Activated naive CD8-positive, alpha-beta T cell treated with anti-CD3 and anti-CD28 coated beads, Interleukin-2, amount 10 ng/mL, durations not matched to agents 7 days and 5 days (primary cell): ENCODE data around the gene FMN1. TPM values are rescaled to one million over a fixed set of nuclear protein-coding genes. Genes with fewer than 3 reads are reported as not detected.
A peak's percentile ranks its signal among the peaks of the same experiment; 100 is the strongest.

Experiments
- ATAC-seq: fragments of 150-1000 bp; cut with Tn5 transposase; one replicate; pipeline ENCODE4 v1.10.0; 2021; ENCODE audit warnings: low read depth, moderate library complexity
- POLR2A ChIA-PET: fragments of 350-600 bp; sonication (Branson Sonifier 250); formaldehyde crosslinking; loops from one replicate; lab custom pipeline; 2021; ENCODE audit warnings: antibody characterized with exemption; lab: Charles Lee
- DNase-seq: peaks from one replicate; pipeline ENCODE4 v3.0.0; 2021
- H3K27ac Mint-ChIP-seq: one replicate; pipeline ENCODE4 v1.8.0; 2022; ENCODE audit warnings: mild to moderate bottlenecking, mixed read lengths
- H3K27me3 Mint-ChIP-seq: one replicate; pipeline ENCODE4 v1.8.0; 2022; ENCODE audit warnings: mild to moderate bottlenecking, moderate library complexity, mixed read lengths
- H3K36me3 Mint-ChIP-seq: one replicate; pipeline ENCODE4 v1.8.0; 2021; ENCODE audit warnings: mild to moderate bottlenecking, mixed read lengths
- H3K4me1 Mint-ChIP-seq: one replicate; pipeline ENCODE4 v1.8.0; 2021; ENCODE audit warnings: mixed read lengths
- H3K4me3 Mint-ChIP-seq: one replicate; pipeline ENCODE4 v1.8.0; 2022; ENCODE audit warnings: mild to moderate bottlenecking, moderate library complexity, mixed read lengths
- H3K9me3 Mint-ChIP-seq: one replicate; pipeline ENCODE4 v1.8.0; 2021; ENCODE audit warnings: mixed read lengths
- total RNA-seq, 2 experiments: library from RNA; stranded (reverse); gene quantifications; one replicate each; pipeline ENCODE4 v1.2.3, GENCODE V29; 2021

Gene FMN1
- total RNA-seq, 2 experiments from 2014 or later, result 0.08 to 0.45 TPM

GRCh38 chr15:33116198-33116597 lies 78.3 kb downstream of the FMN1 start:
- Mint-ChIP-seq H3K36me3 (no peaks in the 10 kb centered on the region), H3K27ac (no peak overlapping the region), H3K4me1 (no peaks in the 10 kb centered on the region), H3K27me3 (peaks cover 7% of the 10 kb centered on the region), H3K4me3 (no peak overlapping the region), H3K9me3 (no peaks in the 10 kb centered on the region)
- no peak for ATAC-seq
- DNase-seq, result no peak
- POLR2A ChIA-PET, result no interaction called here

- DNase-seq, result no peak
- H3K4me3 Mint-ChIP-seq, result no peak overlapping the region
- H3K36me3 Mint-ChIP-seq, result no peaks in the 10 kb centered on the region
- ATAC-seq, result no peak
- POLR2A ChIA-PET, result no interaction called here
- no peaks in the 10 kb centered on the region for H3K9me3 Mint-ChIP-seq
- peaks cover 7% of the 10 kb centered on the region for H3K27me3 Mint-ChIP-seq
- peak overlapping the region; percentile 1 for H3K27ac Mint-ChIP-seq
- no peaks in the 10 kb centered on the region for H3K4me1 Mint-ChIP-seq
Observed at GRCh38 chr15:33115191-33115861, 79.2 kb downstream of the FMN1 start.

- DNase-seq (no peak), ATAC-seq (no peak)
- H3K9me3 Mint-ChIP-seq, result no peaks in the 10 kb centered on the region
- POLR2A ChIA-PET, result no interaction called here
- H3K4me3 Mint-ChIP-seq, result no peak overlapping the region
- no peaks in the 10 kb centered on the region for H3K36me3 Mint-ChIP-seq
- H3K27me3 Mint-ChIP-seq, result peaks cover 12% of the 10 kb centered on the region
- no peaks in the 10 kb centered on the region for H3K4me1 Mint-ChIP-seq
- no peak overlapping the region for H3K27ac Mint-ChIP-seq
Observed at GRCh38 chr15:33114374-33114717, 80.2 kb downstream of the FMN1 start.

DNA sequence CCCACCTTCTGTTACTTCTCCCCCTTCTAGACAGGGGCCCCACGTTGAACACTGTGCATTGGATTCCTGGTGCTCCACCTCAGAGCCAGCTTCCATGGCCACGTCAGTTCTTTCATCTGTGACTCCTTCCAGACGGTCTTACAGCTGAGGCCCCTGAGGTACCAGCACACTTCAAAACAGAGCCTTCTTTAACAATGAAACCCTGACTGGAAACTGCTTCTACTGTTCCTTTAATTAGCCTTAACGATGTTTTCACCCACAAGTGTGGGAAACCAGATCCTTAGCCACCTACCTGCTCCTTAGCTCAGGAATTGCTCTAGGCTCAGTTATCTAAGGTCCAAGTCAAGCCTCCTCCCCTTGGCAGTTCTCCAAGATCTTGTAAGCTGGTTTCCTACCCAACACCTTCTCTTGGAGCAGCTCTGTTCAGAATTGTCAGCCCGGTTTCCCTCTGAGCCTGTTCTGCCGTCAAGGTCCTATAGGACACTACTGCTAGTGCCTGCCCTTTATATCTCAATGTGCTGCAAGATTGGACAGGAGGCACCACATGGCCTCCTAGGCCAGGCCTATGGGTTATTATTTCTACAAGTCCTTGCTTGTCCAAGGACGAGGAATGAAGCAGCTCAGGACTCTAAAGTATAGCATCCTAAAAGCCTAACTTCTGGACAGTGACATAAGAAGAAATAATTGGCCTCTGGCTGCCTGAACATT lies 80.7 kb downstream of the FMN1 start:
- POLR2A ChIA-PET, result no interaction called here
- no peak for DNase-seq
- peaks cover 13% of the 10 kb centered on the region for H3K27me3 Mint-ChIP-seq

GRCh38 chr15:33112541-33113105 lies 81.9 kb downstream of the FMN1 start:
- peaks cover 3% of the 10 kb centered on the region for H3K9me3 Mint-ChIP-seq
- POLR2A ChIA-PET, result no interaction called here
- no peak for ATAC-seq

More for the DNA sequence above, 80.7 kb downstream of the FMN1 start:
- no peak for ATAC-seq
- Mint-ChIP-seq H3K27ac (no peak overlapping the region), H3K4me3 (no peak overlapping the region), H3K4me1 (no peaks in the 10 kb centered on the region), H3K36me3 (no peaks in the 10 kb centered on the region), H3K9me3 (peaks cover 1% of the 10 kb centered on the region)

GRCh38 chr15:33111041-33111451 lies 83.5 kb downstream of the FMN1 start:
- POLR2A ChIA-PET, result no interaction called here
- H3K27ac Mint-ChIP-seq, result no peak overlapping the region
- peaks cover 22% of the 10 kb centered on the region for H3K27me3 Mint-ChIP-seq

More at GRCh38 chr15:33112541-33113105, 81.9 kb downstream of the FMN1 start:
- Mint-ChIP-seq H3K27me3 (peaks cover 17% of the 10 kb centered on the region), H3K36me3 (no peaks in the 10 kb centered on the region), H3K4me1 (no peaks in the 10 kb centered on the region), H3K27ac (no peak overlapping the region), H3K4me3 (no peak overlapping the region)
- no peak for DNase-seq

GRCh38 chr15:33109345-33109744 lies 85.2 kb downstream of the FMN1 start:
- peaks cover 23% of the 10 kb centered on the region for H3K27me3 Mint-ChIP-seq
- no peak overlapping the region for H3K27ac Mint-ChIP-seq
- ATAC-seq (no peak), DNase-seq (no peak)
- POLR2A ChIA-PET, result no interaction called here
- H3K9me3 Mint-ChIP-seq, result peaks cover 3% of the 10 kb centered on the region
- no peak overlapping the region for H3K4me3 Mint-ChIP-seq
- H3K36me3 Mint-ChIP-seq, result no peaks in the 10 kb centered on the region
- H3K4me1 Mint-ChIP-seq, result peaks cover 5% of the 10 kb centered on the region

More at GRCh38 chr15:33111041-33111451, 83.5 kb downstream of the FMN1 start:
- no peaks in the 10 kb centered on the region for H3K36me3 Mint-ChIP-seq
- no peak for DNase-seq
- H3K9me3 Mint-ChIP-seq, result peaks cover 3% of the 10 kb centered on the region
- no peak overlapping the region for H3K4me3 Mint-ChIP-seq
- ATAC-seq, result no peak
- H3K4me1 Mint-ChIP-seq, result no peaks in the 10 kb centered on the region

DNA sequence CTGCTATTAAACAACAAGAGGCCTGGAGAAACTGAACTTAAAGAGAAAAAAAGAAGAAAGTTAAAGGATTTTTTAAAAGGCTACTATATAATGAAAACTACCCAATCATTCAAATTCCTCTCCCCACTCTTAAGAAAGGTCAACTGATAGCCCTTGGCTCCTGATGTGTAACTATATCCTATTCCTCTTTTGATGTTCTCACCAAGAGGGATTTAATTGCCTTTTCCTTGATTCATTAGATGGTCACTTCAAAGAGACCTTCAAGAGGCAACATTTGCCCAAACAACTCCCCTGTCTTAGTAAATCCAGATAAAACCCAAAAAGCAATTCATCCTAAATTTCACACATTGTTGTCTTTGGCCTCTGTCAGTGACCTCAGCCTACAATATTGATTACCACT lies 86.0 kb downstream of the FMN1 start:
- Mint-ChIP-seq H3K36me3 (no peaks in the 10 kb centered on the region), H3K27ac (no peak overlapping the region), H3K4me3 (no peak overlapping the region), H3K4me1 (peaks cover 6% of the 10 kb centered on the region), H3K27me3 (peaks cover 22% of the 10 kb centered on the region), H3K9me3 (peaks cover 3% of the 10 kb centered on the region)
- DNase-seq, result no peak
- no peak for ATAC-seq
- POLR2A ChIA-PET, result no interaction called here

DNA sequence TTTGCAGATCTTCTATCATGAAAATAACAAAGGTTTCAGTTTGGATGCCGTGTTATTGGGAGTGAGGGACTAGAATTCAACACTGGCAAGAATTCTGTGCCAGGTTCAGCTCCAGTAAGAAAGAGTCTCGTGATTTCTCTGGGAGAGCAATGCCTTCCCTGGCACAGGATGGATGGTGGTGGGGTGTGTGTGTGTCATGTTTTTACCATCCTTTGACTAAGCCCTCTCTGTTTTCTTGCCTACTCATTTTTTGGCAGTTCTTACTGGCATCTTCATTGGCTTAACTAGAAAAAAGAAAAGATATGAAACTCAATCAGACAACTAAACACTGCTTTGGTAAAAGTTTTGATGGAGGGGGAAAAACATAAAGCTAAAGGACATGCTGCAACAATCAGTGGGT lies 86.6 kb downstream of the FMN1 start:
- DNase-seq (no peak), ATAC-seq (no peak)
- H3K36me3 Mint-ChIP-seq, result no peaks in the 10 kb centered on the region
- H3K9me3 Mint-ChIP-seq, result peaks cover 3% of the 10 kb centered on the region
- H3K4me1 Mint-ChIP-seq, result peaks cover 6% of the 10 kb centered on the region
- H3K4me3 Mint-ChIP-seq, result no peak overlapping the region
- POLR2A ChIA-PET, result no interaction called here
- peaks cover 19% of the 10 kb centered on the region for H3K27me3 Mint-ChIP-seq
- H3K27ac Mint-ChIP-seq, result no peak overlapping the region

DNA sequence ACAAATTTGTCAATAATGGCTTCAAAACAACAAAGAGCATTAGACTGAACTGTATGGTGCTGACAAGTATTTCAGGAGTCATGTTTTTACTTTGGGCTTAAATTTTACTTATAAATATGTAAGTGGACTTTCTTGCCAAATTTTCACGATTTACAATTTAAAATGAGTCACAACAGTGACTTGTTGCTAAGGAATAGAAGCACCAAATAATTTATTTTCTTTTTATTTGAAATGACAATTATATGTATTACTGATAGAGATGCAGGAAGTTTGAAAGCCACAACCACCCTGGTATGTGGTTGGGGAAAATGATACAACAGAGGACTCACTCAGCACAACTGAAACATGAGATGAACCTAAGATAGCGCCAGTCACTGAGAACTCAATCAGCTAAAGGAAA lies 90.3 kb downstream of the FMN1 start:
- H3K9me3 Mint-ChIP-seq, result peaks cover 5% of the 10 kb centered on the region
- DNase-seq (no peak), ATAC-seq (peak; percentile 74)
- H3K27ac Mint-ChIP-seq, result no peak overlapping the region
- peaks cover 6% of the 10 kb centered on the region for H3K4me1 Mint-ChIP-seq
- H3K27me3 Mint-ChIP-seq, result peaks cover 18% of the 10 kb centered on the region
- peak overlapping the region; percentile 55 for H3K4me3 Mint-ChIP-seq
- POLR2A ChIA-PET, result no interaction called here
- no peaks in the 10 kb centered on the region for H3K36me3 Mint-ChIP-seq

- peaks cover 1% of the 10 kb centered on the region for H3K9me3 Mint-ChIP-seq
- DNase-seq, result no peak
- no peaks in the 10 kb centered on the region for H3K36me3 Mint-ChIP-seq
- peaks cover 11% of the 10 kb centered on the region for H3K27me3 Mint-ChIP-seq
- H3K4me1 Mint-ChIP-seq, result peaks cover 6% of the 10 kb centered on the region
- POLR2A ChIA-PET, result no interaction called here
- no peak for ATAC-seq
- H3K27ac Mint-ChIP-seq, result no peak overlapping the region
- H3K4me3 Mint-ChIP-seq, result no peak overlapping the region
Observed at GRCh38 chr15:33101036-33101435, 93.5 kb downstream of the FMN1 start.

- no peak for DNase-seq
- Mint-ChIP-seq H3K36me3 (no peaks in the 10 kb centered on the region), H3K4me3 (no peak overlapping the region), H3K27ac (no peak overlapping the region), H3K4me1 (peaks cover 6% of the 10 kb centered on the region), H3K27me3 (peaks cover 10% of the 10 kb centered on the region), H3K9me3 (peaks cover 1% of the 10 kb centered on the region)
- POLR2A ChIA-PET, result no interaction called here
- no peak for ATAC-seq
Observed at GRCh38 chr15:33100314-33100713, 94.2 kb downstream of the FMN1 start.

DNA sequence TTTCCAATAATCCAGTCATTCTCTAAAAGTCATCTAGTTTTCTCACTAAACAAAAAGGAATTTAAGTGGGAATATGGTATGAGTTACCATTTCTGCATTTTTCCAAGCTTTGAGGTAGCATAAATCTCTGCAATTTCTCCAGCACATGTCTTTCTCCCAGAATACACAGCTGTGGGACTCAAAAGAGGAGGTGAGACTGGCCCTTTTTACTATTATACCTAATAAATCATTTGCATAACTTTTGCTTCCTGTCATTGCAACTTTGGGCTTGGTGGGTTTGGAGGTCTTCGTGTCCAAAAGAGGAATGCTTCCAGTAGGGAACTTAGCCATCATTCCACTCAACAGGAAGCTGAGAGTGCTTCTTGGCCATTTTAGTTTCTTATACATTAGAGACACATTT lies 94.8 kb downstream of the FMN1 start:
- ATAC-seq (no peak), DNase-seq (no peak)
- H3K9me3 Mint-ChIP-seq, result peaks cover 1% of the 10 kb centered on the region
- H3K4me1 Mint-ChIP-seq, result peaks cover 3% of the 10 kb centered on the region
- H3K27ac Mint-ChIP-seq, result no peak overlapping the region
- peaks cover 10% of the 10 kb centered on the region for H3K27me3 Mint-ChIP-seq
- POLR2A ChIA-PET, result no interaction called here
- H3K36me3 Mint-ChIP-seq, result no peaks in the 10 kb centered on the region
- no peak overlapping the region for H3K4me3 Mint-ChIP-seq

DNA sequence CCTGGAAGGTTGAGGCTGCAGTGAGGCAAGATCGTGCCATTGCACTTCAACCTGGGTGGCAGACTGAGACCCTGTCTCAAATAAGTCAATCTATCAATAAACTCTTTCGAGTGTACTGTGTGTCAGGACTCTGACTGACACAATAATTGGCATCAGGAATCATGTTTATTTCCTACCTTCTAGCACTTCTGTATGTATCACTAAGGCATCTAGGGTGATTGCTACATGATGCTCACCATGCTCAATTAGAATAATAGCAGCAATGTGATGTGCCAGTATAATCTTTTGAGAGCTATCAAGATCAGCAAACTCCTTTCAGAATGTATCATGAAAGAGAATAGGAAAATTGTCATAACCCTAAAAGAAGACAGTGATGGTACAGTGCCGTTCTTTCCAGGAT lies 95.3 kb downstream of the FMN1 start:
- Mint-ChIP-seq H3K27me3 (peaks cover 10% of the 10 kb centered on the region), H3K27ac (no peak overlapping the region), H3K36me3 (no peaks in the 10 kb centered on the region), H3K9me3 (peaks cover 1% of the 10 kb centered on the region), H3K4me1 (no peaks in the 10 kb centered on the region), H3K4me3 (no peak overlapping the region)
- POLR2A ChIA-PET, result no interaction called here
- DNase-seq (no peak), ATAC-seq (no peak)
